HFF-Myc (cell line): ENCODE results near the gene CDCA5.

Experiments
- DNase-seq: peaks from one replicate; pipeline ENCODE4 v3.0.0-alpha.2; 2011; ENCODE audit warnings: low read depth; ENCODE audit errors: extremely low read depth
- H3K4me3 ChIP-seq: replicated peaks from 2 replicates; pipeline ENCODE4 v1.5.1; 2011; ENCODE audit warnings: low read depth, mild to moderate bottlenecking, control low read depth, low read length
- TF ChIP-seq, protein P1 (sequence below): IDR thresholded peaks from 2 replicates; pipeline ENCODE4 v1.5.1; 2012; ENCODE audit warnings: mild to moderate bottlenecking, low read depth, low read length, control low read depth; ENCODE audit errors: missing control alignments

Gene CDCA5, protein sequence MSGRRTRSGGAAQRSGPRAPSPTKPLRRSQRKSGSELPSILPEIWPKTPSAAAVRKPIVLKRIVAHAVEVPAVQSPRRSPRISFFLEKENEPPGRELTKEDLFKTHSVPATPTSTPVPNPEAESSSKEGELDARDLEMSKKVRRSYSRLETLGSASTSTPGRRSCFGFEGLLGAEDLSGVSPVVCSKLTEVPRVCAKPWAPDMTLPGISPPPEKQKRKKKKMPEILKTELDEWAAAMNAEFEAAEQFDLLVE

DNA sequence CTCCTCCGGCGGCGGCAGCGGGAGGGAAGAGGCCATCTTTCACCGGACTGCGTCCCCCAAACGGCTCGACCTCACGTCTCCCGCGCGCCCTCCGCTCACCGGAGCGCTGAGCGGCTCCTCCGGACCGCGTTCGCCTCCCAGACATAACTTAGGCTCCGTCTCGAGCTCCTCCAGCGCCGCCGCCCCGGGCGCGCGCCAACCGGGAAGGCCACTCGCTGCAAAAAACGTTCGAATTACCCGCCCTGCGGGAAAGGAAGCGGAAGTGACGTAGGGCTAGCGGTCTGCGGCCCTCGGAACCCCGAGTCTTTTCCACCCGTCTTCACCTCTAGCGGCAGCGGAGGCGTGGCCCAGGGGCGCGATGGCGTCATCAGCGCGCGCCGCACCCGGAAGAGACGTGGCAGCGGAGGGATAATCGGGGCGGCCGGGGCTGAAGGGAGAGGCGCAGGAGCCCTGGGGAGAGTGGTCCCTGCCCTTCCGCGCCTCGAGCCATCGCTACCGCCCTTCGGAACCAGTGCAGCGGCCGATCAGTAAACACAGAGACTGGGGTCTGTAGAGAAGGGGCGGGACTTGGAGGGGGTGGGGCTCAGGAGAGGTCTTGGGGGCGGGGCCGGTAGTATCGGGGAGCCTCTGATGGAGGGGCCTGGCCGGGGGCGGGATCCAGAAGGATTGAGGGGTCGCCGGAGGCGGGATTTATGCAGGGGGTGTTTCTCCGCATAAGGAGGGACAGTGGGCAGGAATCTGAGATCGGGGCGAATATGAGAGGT, at the start of gene CDCA5, which contains the start of gene ZFPL1:
CDCA5 (minus strand) TSS at position 207 of the 764 bp plus-strand sequence; CDS start at position 145, 62 bp downstream.
ZFPL1 (plus strand) TSS at position 389 of the 764 bp plus-strand sequence. CDS start 477 bp downstream, outside the sequence.
- H3K4me3 ChIP-seq: peak within 1 kb of the TSS; percentile 72
- peak; percentile 81 for DNase-seq
- TF ChIP-seq, protein P1, sequence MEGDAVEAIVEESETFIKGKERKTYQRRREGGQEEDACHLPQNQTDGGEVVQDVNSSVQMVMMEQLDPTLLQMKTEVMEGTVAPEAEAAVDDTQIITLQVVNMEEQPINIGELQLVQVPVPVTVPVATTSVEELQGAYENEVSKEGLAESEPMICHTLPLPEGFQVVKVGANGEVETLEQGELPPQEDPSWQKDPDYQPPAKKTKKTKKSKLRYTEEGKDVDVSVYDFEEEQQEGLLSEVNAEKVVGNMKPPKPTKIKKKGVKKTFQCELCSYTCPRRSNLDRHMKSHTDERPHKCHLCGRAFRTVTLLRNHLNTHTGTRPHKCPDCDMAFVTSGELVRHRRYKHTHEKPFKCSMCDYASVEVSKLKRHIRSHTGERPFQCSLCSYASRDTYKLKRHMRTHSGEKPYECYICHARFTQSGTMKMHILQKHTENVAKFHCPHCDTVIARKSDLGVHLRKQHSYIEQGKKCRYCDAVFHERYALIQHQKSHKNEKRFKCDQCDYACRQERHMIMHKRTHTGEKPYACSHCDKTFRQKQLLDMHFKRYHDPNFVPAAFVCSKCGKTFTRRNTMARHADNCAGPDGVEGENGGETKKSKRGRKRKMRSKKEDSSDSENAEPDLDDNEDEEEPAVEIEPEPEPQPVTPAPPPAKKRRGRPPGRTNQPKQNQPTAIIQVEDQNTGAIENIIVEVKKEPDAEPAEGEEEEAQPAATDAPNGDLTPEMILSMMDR: no peak

DNA sequence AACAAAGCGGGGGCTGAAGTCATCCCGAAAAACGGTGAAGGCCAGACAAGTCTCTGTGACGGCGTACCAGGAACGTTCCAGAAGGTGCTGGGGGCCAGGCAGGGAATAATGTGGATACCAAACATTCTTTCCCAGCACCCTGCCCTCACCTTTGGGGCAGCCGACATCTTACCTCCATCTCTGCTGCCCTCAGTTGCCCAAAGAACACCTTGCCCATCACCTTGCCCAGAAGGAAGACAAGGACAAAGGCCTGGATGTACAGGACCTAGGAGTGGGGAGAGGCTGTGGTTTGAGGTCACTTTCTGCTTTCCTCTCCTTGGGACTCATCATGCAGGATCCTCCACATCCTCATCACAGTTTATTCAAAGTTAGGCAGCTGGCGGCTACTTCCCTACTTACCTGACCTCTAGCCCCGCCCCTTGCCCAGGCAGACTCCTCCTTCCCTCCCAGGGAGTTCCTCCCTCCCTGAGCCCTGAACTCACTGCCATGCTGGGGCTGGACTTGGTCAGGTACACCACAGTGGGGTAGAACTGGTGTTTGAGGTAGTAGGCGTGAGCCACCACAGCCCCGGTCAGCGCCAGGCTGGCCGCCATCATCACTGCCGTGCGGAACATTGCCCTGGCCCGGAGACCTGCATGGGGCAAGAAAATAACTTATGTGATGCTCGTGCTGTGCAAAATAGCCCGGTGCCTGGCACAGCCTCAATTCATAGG, 49.3 kb upstream of the CDCA5 start:
- H3K4me3 ChIP-seq: peak overlapping the region; percentile 93

DNA sequence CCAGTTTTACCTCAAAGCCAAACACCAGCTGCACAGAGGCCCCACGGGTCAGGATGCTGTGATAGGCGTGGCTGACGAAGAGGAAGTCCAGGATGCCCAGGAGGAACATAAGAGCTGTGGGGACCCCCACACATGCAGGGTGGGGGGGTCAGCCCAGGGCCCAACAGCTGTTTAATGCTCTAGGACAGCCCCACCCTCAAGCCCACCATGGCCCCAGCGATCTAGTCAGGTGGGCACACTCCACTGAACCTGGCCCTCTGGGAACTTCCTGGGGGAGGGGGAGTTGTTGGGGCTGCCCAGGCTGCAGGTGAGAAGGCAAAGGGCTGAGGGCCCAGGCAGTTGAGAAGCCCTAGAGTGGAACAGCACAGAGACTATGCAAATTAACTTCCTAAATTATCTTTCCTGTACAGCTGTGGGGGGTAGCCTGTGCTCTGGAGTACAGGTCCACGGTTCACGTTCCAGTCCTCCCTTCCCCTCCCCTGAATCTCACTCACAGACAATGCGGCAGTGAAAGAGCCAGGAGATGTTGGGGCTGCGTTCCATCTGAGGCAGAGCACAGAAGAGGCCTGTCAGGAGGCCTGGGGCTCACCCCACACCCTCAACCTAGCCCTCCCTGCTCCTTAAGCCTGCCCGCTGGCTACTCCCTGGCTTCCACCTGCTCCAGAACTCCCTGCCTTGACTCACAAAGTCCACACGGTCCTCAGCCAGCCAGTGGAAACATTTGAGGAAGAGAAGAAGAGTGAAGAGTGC, 48.6 kb upstream of the CDCA5 start:
- TF ChIP-seq, protein P1: no peak
- H3K4me3 ChIP-seq: peak overlapping the region; percentile 93
- DNase-seq: no peak

More for the DNA sequence above, 49.3 kb upstream of the CDCA5 start:
- TF ChIP-seq, protein P1: no peak
- DNase-seq: no peak

DNA sequence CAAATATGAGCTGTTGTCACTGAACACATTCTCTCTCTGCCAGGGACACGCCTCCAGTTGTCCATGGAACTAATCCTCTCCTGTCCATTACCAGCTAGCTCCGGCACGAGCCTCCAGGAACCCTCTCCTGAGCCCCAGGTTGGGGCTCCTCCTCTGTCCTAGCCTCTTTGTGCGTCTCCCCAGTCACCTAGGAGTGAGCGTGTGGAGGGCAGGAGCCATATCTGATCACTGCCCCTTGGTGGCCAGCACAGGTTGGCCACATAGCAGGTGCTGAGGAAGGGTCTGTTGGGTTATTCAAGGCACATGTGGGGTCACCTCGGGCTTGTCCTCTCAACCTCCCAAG, 48.0 kb upstream of the CDCA5 start:
- DNase-seq: no peak
- TF ChIP-seq, protein P1: no peak
- H3K4me3 ChIP-seq: no peak overlapping the region

DNA sequence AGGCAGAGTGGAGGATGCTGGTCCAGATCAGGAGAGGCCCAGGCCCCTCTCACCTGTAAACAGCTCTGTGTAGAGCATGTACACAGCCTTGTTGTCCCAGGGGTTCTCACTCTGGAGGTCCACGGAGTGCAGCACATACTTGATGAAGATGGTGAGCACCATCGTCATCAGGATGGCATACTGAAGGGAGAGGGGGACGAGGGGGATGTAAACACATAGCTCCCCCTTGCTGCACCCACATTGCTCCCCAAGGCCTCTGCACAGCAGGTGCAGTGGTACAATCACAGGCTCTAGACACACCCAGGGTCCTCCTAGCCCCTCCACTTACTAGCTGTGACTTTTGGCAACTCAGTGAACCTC, 47.6 kb upstream of the CDCA5 start:
- TF ChIP-seq, protein P1: no peak
- DNase-seq: no peak
- H3K4me3 ChIP-seq: no peak overlapping the region
